Measurements from ENCODE around the gene IFIT2.

DNA sequence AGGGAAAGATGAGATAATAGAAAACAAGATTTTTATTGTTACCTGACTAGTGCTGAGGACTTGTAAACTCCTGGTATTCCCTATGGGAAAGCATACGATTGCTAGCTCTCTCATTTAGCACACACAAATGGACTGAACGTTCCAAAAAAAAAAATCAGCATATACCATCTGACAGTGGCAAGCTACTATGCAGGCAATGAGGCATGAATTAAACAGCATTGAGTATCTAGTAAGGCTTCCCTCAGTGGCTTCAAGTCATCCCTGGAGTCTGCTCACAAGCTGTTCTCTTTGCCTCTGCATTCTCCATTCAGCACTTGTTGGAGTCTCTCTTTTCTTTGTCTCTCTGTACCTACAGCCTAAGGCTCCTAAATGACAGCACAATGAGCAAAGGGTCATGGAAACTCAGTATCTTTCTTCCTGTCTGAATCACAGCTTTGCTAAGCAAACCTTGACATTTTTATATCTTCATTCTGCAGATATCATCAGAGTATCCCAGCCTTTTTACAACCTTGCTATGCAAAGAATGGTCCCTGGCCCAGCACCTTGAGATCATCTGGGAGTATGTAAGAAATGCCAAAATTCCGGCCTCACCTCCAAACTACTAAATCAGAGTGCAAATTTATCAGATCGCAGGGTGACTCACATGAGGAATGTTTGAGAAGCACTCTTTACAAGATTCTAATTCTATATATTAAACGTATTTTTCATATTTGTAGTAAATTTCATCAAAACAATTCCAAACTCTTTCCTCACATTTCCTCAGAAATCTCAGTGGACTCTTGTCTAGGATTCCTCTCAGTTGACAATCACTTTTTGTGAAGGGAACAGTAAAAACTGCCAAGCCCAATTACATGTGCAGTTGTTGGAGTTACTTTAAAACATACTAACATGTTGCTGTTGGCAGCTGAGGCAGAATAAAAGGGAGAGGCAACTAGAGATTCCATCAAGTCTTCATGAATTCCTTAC is 39.5 kb upstream of the IFIT2 start:
- TF ChIP-seq, protein P1, sequence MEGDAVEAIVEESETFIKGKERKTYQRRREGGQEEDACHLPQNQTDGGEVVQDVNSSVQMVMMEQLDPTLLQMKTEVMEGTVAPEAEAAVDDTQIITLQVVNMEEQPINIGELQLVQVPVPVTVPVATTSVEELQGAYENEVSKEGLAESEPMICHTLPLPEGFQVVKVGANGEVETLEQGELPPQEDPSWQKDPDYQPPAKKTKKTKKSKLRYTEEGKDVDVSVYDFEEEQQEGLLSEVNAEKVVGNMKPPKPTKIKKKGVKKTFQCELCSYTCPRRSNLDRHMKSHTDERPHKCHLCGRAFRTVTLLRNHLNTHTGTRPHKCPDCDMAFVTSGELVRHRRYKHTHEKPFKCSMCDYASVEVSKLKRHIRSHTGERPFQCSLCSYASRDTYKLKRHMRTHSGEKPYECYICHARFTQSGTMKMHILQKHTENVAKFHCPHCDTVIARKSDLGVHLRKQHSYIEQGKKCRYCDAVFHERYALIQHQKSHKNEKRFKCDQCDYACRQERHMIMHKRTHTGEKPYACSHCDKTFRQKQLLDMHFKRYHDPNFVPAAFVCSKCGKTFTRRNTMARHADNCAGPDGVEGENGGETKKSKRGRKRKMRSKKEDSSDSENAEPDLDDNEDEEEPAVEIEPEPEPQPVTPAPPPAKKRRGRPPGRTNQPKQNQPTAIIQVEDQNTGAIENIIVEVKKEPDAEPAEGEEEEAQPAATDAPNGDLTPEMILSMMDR (IDR thresholded peaks at IDR 0.05), result no peak
- TF ChIP-seq POLR2A (IDR thresholded peaks at IDR 0.05), result no peak
